Endometrium (tissue), 2 donors: ENCODE results near the gene DIPK1C.

Experiments used
- FAIRE-seq: peaks from 2 replicates; lab custom pipeline; 2012; peaks lifted over from hg19 to GRCh38; lab: Jason Lieb, UNC
- donor health status: control.
- donor health status: control.

The DIPK1C gene

GRCh38 chr18:74451148-74451547 is 6.0 kb downstream of the DIPK1C start:
- FAIRE-seq, result no peak

- no peak for FAIRE-seq
Observed at GRCh38 chr18:74450626-74451025, 6.5 kb downstream of the DIPK1C start.

DNA sequence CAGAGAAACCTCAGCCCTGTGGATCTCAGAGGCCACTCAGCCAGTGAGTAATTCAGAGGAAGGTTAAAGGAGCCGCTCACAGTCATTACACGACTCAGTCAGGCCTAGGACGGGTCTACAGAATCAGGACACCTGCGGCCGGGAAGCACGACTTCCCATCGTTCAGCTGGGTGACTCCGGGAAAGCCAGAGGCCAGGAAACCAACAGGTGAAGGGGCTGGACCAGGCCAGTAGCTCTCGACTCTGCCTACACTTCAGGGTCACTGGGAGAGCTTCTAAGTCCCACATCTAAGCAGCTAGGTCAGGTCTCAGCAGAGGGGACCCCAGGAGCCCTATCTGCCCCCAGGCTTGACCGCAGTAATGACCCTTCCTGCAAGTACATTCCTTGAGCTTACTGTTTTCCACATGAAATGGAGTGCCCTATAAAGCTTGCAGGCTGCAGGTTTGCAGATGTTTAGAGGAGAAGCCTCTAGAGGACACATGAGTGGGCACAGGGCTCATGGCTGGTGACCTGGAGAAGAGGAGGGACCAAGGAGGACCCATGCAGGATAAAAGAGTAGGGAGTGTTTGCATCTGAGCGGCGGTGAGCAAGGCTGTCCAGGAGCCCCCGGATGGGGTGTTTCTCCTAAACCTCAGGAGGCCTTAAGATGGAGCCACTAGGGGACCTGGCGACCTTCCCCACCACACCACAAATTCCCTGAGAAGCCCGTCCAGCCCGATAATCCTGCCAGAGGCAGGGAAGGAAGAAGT is 9.5 kb downstream of the DIPK1C start:
- no peak for FAIRE-seq

DNA sequence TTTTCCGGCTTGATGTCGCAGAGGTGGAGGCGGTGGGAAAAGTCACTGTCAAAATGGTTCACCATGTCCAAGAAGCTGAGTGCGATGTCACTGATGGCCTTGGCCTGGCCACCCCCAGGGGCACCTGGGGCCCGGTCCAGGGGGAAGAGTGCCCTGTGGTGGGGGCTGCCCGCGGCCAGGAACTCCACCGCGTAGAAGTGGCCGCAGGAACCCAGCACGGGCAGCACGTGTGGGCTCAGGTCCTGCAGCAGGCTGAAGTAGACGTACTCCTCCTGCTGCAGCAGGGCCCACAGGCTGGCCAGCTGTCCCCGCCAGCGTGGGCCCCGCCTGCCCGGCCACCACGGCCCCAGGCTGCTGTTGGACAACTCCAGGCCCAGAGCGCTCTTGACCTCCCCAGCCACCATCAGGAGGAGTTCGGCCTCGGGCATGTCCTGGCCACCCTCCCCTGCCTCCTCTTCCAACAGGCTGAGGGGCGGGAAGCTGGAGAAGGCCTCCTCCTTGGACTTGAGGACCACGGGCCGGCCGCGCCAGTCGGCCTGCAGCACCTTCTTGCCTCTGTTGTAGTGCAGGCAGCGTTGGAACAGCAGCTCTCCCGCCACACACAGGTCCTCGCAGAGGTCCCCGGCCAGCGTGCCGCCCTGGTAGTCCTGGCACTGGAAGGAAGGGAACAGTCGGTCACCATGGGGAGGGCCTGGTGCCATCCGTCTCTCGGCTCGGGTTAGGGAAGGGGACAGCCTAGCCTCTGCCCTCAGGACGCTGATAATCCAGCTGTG is 10.3 kb downstream of the DIPK1C start:
- no peak for FAIRE-seq

GRCh38 chr18:74446178-74446577 is 10.9 kb downstream of the DIPK1C start:
- FAIRE-seq, result no peak

DNA sequence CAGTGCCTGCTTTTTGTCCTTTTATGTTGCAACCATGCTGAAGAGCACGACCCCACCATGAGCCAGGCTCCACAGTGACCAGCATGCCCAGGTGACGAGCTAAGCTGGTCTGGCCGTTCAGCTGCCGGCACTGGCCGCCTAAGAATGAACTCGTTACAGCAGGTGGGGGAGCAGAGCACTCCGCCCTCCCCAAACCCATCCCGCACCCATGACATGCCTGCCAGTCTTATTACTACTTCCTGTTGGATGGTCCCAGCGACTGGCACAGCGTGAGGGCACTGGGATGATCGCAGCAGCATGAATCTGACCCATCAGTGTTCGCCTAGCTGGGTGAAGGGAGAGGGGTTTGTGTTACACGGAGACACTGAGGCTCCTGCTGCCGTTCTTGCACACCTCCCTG is 11.5 kb downstream of the DIPK1C start:
- no peak for FAIRE-seq

DNA sequence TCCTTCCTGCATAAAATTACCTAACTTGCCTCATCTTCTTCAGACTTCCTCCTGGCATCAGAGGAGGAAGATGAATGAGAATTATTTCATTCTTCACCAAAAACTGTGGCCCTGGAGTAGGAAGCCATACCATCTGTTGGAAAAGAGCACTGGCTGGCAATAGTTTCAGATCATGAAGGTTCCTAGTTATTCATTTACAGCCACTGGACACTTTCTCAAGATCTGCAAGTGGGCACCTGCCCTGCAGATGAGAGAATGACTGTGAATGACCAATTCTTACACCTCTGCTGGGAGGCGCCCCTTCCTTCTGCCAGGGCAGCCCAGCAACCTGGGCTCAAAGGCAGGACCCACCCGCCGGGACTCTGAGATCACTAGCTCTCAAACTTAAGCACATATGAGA is 13.0 kb downstream of the DIPK1C start:
- no peak for FAIRE-seq

- FAIRE-seq, result no peak
Observed at GRCh38 chr18:74440808-74441427, 16.2 kb downstream of the DIPK1C start.

- FAIRE-seq, result no peak
Observed at GRCh38 chr18:74438091-74438490, 19.0 kb downstream of the DIPK1C start.

DNA sequence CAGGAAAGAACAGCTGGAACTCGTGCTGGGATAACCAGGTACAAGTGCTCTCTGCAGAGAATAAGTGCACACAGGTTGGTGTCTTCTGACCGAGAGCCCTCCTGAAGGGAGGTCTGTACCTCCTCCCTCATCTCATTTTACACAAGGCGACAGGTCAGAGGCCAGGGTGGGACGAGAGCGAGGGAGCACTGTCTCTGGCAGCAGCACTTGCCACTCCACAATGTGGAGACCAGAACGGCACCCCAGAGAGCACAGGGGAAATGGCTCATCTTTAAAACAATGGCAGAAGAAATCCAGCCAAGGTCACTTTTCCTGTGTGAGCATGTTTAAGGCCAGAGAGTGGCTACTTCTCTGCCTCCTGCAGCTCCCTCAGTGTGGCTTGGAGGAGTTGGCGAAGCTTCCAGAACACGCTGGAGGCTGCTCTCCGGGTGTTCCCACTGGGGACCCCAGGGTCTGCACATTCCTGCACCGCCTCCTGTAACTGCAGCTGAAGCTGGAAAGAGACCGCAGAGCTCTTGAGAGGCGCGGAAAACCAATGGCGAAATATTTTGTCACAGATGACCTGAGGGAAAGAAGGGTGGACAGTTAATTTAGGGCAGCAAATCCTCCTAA is 20.8 kb downstream of the DIPK1C start:
- FAIRE-seq, result no peak

GRCh38 chr18:74435740-74436139 is 21.4 kb downstream of the DIPK1C start:
- FAIRE-seq, result no peak

- FAIRE-seq, result no peak
Observed at GRCh38 chr18:74434466-74434865, 22.6 kb downstream of the DIPK1C start.

DNA sequence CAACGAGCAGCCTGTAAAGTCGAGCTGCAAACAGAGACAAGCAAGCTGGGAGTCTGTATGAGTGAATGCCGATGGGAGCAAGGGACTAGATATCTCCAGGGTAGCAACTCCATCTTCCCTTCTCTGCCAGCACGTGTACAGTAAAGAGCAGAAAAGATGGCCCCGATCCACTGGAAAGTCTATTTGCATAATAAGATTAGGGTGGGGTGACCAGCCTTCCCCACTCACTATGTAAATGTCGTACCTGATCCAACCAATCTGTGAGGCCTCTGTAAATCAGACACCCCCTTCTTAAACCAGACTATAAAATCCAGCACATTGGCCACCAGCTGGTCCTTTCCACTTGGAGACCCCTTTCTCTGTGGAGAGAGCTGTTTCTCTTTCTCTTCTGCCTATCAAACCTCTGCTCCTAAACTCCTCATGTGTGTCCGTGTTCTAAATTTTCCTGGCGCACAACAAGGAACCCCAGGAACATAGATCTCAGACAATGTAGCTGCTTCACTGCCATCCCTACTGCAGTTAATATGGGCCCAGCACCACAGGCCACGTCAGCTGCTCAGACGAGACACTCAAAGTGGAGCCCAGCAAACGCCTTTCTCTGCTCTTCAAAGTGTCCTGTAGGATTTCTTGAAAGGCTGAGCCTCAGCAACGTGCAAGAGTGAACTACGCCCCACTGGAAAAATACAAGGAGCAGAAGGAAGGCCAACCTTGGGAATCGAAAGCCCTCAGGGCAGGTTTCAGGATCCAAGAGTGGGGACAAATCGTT is 26.1 kb downstream of the DIPK1C start:
- no peak for FAIRE-seq

GRCh38 chr18:74430231-74430630 is 26.9 kb downstream of the DIPK1C start:
- no peak for FAIRE-seq

- FAIRE-seq, result no peak
Observed at GRCh38 chr18:74429096-74429495, 28.0 kb downstream of the DIPK1C start.

- FAIRE-seq, result no peak
Observed at GRCh38 chr18:74427442-74428112, 29.5 kb downstream of the DIPK1C start.

GRCh38 chr18:74425876-74426275 is 31.2 kb downstream of the DIPK1C start:
- no peak for FAIRE-seq

DNA sequence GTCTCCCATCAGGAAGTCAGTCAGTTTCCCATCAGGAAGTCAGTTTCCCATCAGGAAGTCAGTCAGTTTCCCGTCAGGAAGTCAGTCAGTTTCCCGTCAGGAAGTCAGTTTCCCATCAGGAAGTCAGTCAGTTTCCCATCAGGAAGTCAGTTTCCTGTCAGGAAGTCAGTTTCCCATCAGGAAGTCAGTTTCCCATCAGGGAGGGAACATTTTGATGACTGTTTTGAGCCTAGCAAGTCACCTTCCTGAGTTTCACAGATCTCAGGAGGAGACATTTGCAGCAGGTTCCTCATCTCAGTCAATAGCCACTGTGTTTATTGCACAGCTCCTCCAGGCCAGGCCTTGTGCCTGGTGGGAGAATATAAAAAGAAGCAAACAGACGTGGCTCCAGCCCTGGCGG is 31.9 kb downstream of the DIPK1C start:
- no peak for FAIRE-seq

- FAIRE-seq, result no peak
Observed at GRCh38 chr18:74422541-74422940, 34.6 kb downstream of the DIPK1C start.

GRCh38 chr18:74420926-74421325 is 36.2 kb downstream of the DIPK1C start:
- no peak for FAIRE-seq

- no peak for FAIRE-seq
Observed at GRCh38 chr18:74420481-74420880, 36.6 kb downstream of the DIPK1C start.
